ENCODE results near the gene STH. TPM values are rescaled to one million over a fixed set of nuclear protein-coding genes. Genes with fewer than 3 reads are reported as not detected.
A peak's percentile ranks its signal among the peaks of the same experiment; 100 is the strongest.

Gene STH
- total and polyA plus RNA-seq, 5 donors, result not detected

- H3K4me3 ChIP-seq (ENCODE audit: low read length), result no peak overlapping the region
- H3K9me3 ChIP-seq (ENCODE audit: control insufficient read depth, low read length), result no peaks in the 10 kb centered on the region
- H3K27ac ChIP-seq (ENCODE audit: low read length), result no peak overlapping the region
- DNase-seq (no peak), ATAC-seq (no peak)
- no peaks in the 10 kb centered on the region for H3K4me1 ChIP-seq (ENCODE audit: control insufficient read depth, insufficient read depth, low read length)
- 74% methylated on average over 2 of the region's 2 CpGs for WGBS
- H3K27me3 ChIP-seq (ENCODE audit: control insufficient read depth, insufficient read depth), result no peaks in the 10 kb centered on the region
- intact Hi-C loops (cut with DNase I), result no loop called here
These were observed 30.3 kb upstream of the STH start for GRCh38 chr17:45968732-45969131.

DNA sequence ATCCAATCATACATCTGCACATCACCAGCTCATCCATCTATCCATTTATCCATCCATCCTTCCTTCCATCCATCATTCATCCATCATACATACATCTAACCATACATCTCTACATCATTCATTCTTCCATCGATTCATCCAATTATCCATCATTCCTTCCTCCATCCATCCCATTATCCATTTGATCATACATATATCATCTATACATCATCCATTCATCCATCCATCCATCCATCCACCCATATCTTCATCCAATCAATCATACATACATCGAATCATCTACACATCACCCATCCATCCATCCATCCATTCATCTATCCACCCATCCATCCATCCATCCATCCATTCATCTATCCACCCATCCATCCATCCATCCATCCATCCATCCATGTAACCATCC lies 29.3 kb upstream of the STH start:
- WGBS, result 83% methylated on average over 2 of the region's 2 CpGs
- Histone ChIP-seq H3K4me3 (ENCODE audit: low read length) (no peak overlapping the region), H3K27me3 (ENCODE audit: control insufficient read depth, insufficient read depth) (no peaks in the 10 kb centered on the region), H3K27ac (ENCODE audit: low read length) (no peak overlapping the region), H3K9me3 (ENCODE audit: control insufficient read depth, low read length) (no peaks in the 10 kb centered on the region), H3K4me1 (ENCODE audit: control insufficient read depth, insufficient read depth, low read length) (no peaks in the 10 kb centered on the region)
- ATAC-seq, result no peak
- DNase-seq, result no peak
- intact Hi-C loops (cut with DNase I), result no loop called here

GRCh38 chr17:45970659-45971058 lies 28.4 kb upstream of the STH start:
- WGBS, result 96% methylated on average over 3 of the region's 3 CpGs
- Histone ChIP-seq H3K9me3 (ENCODE audit: control insufficient read depth, low read length) (no peaks in the 10 kb centered on the region), H3K27ac (ENCODE audit: low read length) (no peak overlapping the region), H3K27me3 (ENCODE audit: control insufficient read depth, insufficient read depth) (no peaks in the 10 kb centered on the region), H3K4me1 (ENCODE audit: control insufficient read depth, insufficient read depth, low read length) (no peaks in the 10 kb centered on the region), H3K4me3 (ENCODE audit: low read length) (no peak overlapping the region)
- DNase-seq (no peak), ATAC-seq (no peak)
- intact Hi-C loops (cut with DNase I), result no loop called here

DNA sequence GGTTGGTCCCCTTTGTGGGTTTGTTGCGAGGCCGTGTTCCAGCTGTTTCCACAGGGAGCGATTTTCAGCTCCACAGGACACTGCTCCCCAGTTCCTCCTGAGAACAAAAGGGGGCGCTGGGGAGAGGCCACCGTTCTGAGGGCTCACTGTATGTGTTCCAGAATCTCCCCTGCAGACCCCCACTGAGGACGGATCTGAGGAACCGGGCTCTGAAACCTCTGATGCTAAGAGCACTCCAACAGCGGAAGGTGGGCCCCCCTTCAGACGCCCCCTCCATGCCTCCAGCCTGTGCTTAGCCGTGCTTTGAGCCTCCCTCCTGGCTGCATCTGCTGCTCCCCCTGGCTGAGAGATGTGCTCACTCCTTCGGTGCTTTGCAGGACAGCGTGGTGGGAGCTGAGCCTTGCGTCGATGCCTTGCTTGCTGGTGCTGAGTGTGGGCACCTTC lies 27.3 kb upstream of the STH start:
- no peak overlapping the region for H3K4me3 ChIP-seq (ENCODE audit: low read length)
- DNase-seq, result no peak
- intact Hi-C loops (cut with DNase I), result no loop called here
- H3K27ac ChIP-seq (ENCODE audit: low read length), result no peak overlapping the region
- no peak for ATAC-seq
- H3K4me1 ChIP-seq (ENCODE audit: control insufficient read depth, insufficient read depth, low read length), result no peaks in the 10 kb centered on the region
- WGBS, result 46% methylated on average over 14 of the region's 14 CpGs
- H3K9me3 ChIP-seq (ENCODE audit: control insufficient read depth, low read length), result no peaks in the 10 kb centered on the region
- H3K27me3 ChIP-seq (ENCODE audit: control insufficient read depth, insufficient read depth), result no peaks in the 10 kb centered on the region

- no peaks in the 10 kb centered on the region for H3K4me1 ChIP-seq (ENCODE audit: control insufficient read depth, insufficient read depth, low read length)
- no peak for DNase-seq
These were observed 26.5 kb upstream of the STH start for GRCh38 chr17:45972531-45972930.

GRCh38 chr17:45973099-45973780 lies 25.8 kb upstream of the STH start:
- DNase-seq, result peak; percentile 40 to 75 (median 69)
- H3K27me3 ChIP-seq (ENCODE audit: control insufficient read depth, insufficient read depth), result no peaks in the 10 kb centered on the region
- 73% methylated on average over 12 of the region's 12 CpGs for WGBS
- intact Hi-C loops (cut with DNase I), result no loop called here
- peak; percentile 13 to 59 for ATAC-seq
- no peaks in the 10 kb centered on the region for H3K4me1 ChIP-seq (ENCODE audit: control insufficient read depth, insufficient read depth, low read length)
- H3K4me3 ChIP-seq (ENCODE audit: low read length), result no peak overlapping the region
- no peaks in the 10 kb centered on the region for H3K9me3 ChIP-seq (ENCODE audit: control insufficient read depth, low read length)
- H3K27ac ChIP-seq (ENCODE audit: low read length), result no peak overlapping the region

More at GRCh38 chr17:45972531-45972930, 26.5 kb upstream of the STH start:
- intact Hi-C loops (cut with DNase I), result no loop called here
- Histone ChIP-seq H3K27me3 (ENCODE audit: control insufficient read depth, insufficient read depth) (no peaks in the 10 kb centered on the region), H3K4me3 (ENCODE audit: low read length) (no peak overlapping the region), H3K9me3 (ENCODE audit: control insufficient read depth, low read length) (no peaks in the 10 kb centered on the region), H3K27ac (ENCODE audit: low read length) (no peak overlapping the region)
- no peak for ATAC-seq
- 90% methylated on average over 3 of the region's 3 CpGs for WGBS

DNA sequence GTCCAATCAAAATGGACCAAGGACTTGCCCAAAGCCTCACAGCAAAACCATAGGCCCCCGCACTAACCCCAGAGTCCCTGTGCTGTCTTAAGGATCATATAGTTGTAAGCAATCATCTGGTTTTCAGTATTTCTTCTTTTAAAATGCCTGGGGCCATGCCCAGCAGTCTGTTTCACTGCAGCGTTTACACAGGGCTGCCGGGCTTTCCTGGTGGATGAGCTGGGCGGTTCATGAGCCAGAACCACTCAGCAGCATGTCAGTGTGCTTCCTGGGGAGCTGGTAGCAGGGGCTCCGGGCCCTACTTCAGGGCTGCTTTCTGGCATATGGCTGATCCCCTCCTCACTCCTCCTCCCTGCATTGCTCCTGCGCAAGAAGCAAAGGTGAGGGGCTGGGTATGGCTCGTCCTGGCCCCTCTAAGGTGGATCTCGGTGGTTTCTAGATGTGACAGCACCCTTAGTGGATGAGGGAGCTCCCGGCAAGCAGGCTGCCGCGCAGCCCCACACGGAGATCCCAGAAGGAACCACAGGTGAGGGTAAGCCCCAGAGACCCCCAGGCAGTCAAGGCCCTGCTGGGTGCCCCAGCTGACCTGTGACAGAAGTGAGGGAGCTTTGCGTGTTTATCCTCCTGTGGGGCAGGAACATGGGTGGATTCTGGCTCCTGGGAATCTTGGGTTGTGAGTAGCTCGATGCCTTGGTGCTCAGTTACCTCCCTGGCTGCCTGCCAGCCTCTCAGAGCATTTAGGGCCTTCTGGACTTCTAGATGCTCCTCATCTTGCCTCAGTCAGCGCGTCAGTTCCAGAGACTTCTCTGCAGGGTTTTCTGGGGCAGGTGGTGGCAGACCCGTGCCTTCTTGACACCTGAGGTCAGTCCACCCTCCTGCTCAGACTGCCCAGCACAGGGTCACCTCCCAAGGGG lies 24.8 kb upstream of the STH start:
- H3K27me3 ChIP-seq (ENCODE audit: control insufficient read depth, insufficient read depth), result no peaks in the 10 kb centered on the region
- ATAC-seq (no peak), DNase-seq (no peak)
- 85% methylated on average over 17 of the region's 17 CpGs for WGBS
- no peaks in the 10 kb centered on the region for H3K9me3 ChIP-seq (ENCODE audit: control insufficient read depth, low read length)
- H3K4me1 ChIP-seq (ENCODE audit: control insufficient read depth, insufficient read depth, low read length), result no peaks in the 10 kb centered on the region
- H3K27ac ChIP-seq (ENCODE audit: low read length), result no peak overlapping the region
- H3K4me3 ChIP-seq (ENCODE audit: low read length), result no peak overlapping the region
- intact Hi-C loops (cut with DNase I), result no loop called here

DNA sequence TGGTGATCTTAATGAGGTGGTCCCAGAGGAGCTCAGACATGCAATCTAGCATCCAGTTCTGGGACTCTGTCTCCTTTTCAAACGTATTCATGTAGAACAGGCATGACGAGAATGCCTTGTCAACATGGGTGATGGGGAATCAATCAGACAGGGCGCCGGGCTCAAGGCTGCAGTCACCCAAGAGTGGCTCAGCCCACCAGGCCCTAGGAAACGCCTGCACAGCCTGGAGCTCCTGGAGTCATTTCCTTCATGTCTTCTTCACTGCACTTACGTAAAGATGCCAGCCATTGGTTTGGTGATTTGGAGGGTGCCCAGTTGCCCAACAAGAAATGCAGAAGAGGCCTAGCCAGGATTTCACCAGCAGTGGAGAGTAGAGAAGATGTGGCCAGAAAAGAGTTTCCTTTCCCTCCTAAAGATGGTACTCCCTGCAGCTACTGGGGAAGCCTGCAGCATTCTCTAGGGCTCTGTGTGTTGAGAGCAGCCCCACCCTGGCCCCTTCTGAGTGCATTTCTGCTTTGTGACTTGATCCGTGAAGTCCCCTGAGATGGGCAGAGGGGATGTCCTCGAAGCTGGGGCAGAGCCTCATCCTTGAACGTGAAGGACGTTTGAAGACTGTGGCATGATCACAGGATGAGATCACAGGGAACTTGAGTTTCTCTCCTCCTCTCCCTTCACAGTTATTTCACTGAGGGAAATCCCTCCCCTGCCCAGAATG lies 24.0 kb upstream of the STH start:
- Histone ChIP-seq H3K4me1 (ENCODE audit: control insufficient read depth, insufficient read depth, low read length) (no peaks in the 10 kb centered on the region), H3K27me3 (ENCODE audit: control insufficient read depth, insufficient read depth) (no peaks in the 10 kb centered on the region), H3K9me3 (ENCODE audit: control insufficient read depth, low read length) (no peaks in the 10 kb centered on the region), H3K4me3 (ENCODE audit: low read length) (no peak overlapping the region), H3K27ac (ENCODE audit: low read length) (no peak overlapping the region)
- DNase-seq (no peak), ATAC-seq (no peak)
- intact Hi-C loops (cut with DNase I), result no loop called here
- 71% methylated on average over 10 of the region's 10 CpGs for WGBS

- H3K27me3 ChIP-seq (ENCODE audit: control insufficient read depth, insufficient read depth), result no peaks in the 10 kb centered on the region
- no peak overlapping the region for H3K4me3 ChIP-seq (ENCODE audit: low read length)
- intact Hi-C loops (cut with DNase I), result no loop called here
- H3K27ac ChIP-seq (ENCODE audit: low read length), result no peak overlapping the region
- WGBS, result 78% methylated on average over 8 of the region's 8 CpGs
- no peak for ATAC-seq
- no peaks in the 10 kb centered on the region for H3K9me3 ChIP-seq (ENCODE audit: control insufficient read depth, low read length)
- DNase-seq, result no peak
- H3K4me1 ChIP-seq (ENCODE audit: control insufficient read depth, insufficient read depth, low read length), result no peaks in the 10 kb centered on the region
These were observed 23.3 kb upstream of the STH start for GRCh38 chr17:45975640-45976295.

- H3K9me3 ChIP-seq (ENCODE audit: control insufficient read depth, low read length), result no peaks in the 10 kb centered on the region
- intact Hi-C loops (cut with DNase I), result no loop called here
- H3K4me3 ChIP-seq (ENCODE audit: low read length), result no peak overlapping the region
- no peak overlapping the region for H3K27ac ChIP-seq (ENCODE audit: low read length)
- no peaks in the 10 kb centered on the region for H3K27me3 ChIP-seq (ENCODE audit: control insufficient read depth, insufficient read depth)
- 98% methylated on average over 2 of the region's 2 CpGs for WGBS
- ATAC-seq (no peak), DNase-seq (no peak)
- no peaks in the 10 kb centered on the region for H3K4me1 ChIP-seq (ENCODE audit: control insufficient read depth, insufficient read depth, low read length)
These were observed 22.7 kb upstream of the STH start for GRCh38 chr17:45976391-45976754.

Measured in right cardiac atrium (tissue), 5 donors.